Superior temporal gyrus (tissue), 1 donor: ENCODE results near the gene FGD2.

ENCODE experiments used
- DNase-seq: peaks from one replicate; pipeline ENCODE4 v3.0.0-alpha.2; 2016; ENCODE audit errors: extremely low spot score

FGD2 gene

DNA sequence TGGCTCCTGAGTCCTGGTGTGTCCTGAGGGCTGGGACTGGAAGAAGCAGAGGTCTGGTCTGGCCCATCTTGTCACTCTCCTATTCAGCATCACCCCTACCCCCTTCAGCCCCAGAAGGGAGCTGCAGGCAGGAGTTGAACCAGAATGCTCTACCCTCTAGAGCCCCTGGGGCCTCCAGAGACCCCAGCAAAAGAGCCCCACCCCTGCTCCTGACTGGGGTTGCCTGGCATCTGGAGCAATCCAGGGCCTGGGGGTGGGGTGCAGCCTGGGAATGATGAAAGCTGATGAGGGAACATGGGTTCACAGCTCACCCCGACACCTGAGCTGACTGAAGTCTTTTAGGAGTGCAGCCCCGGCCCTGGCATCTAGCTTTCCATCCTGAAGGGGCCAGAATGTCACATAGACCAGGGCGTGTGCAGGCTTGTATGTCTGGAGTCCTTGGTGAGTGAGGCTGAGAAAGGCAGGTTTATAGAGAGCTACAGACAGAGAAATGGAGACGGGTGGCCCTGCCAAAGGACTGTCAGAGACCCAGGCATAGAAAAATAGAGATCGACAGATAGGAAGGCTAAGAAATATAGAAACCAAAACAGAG, 12.2 kb downstream of the FGD2 start:
- no peak for DNase-seq

DNA sequence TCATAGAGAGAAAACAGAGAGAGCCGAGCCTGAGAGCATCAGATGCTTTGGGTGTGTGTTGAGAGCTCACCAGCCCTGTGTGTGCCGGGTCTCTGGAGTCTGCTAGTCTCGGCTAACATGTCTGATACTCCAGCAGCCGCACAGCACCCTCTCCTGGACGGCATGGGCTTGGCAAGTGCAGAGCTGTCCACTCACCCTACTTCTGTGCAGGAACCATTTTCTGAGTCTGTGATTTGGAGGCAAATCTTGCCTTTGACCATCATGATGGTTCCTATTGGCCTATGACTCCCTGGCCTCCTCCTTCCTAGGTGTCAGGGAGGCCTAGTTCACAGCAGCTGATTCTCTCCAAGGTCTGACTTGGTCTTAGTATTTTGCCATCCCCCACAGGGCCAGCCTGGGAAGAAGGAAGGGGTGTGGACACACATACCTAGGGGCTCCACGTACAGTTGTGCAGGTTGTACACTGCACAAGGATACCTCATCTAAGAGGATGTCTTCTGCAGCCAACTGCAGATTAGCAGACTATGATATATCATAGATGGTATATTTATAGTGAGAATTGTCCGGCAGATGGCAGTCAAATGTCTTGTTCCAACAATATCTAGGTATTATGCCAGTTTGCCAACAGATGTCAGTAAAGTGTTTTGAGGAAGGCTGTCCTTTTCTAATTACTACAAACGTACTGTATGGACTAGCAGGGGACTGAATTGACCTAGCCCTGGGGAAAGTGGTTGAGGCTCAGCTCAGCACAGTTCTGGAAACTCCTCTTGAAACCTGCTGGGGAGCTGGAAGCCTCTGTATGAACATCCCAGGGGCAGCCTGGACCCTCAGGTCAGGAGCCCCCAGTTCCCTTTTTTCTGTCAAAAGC, 13.0 kb downstream of the FGD2 start:
- DNase-seq = peak; percentile 95

DNA sequence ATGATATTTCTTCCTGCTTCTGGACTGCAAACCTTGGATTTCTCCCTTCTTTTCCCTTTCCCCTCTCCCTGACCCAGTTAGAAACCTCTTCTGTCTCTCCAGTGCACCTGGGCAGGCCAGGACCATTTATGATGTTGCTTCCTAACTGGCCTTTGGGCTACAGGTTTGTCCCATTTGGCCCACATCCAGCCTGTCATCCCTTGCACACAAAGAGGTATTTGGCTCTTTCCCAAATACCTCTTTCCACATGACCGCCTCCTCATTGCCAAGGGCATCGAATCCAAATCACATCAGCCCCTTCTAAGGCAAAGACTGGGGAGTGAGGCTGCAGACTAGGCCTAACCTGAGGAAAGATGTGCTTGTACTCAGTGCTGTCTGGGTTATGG, 13.6 kb downstream of the FGD2 start:
- DNase-seq = no peak

DNA sequence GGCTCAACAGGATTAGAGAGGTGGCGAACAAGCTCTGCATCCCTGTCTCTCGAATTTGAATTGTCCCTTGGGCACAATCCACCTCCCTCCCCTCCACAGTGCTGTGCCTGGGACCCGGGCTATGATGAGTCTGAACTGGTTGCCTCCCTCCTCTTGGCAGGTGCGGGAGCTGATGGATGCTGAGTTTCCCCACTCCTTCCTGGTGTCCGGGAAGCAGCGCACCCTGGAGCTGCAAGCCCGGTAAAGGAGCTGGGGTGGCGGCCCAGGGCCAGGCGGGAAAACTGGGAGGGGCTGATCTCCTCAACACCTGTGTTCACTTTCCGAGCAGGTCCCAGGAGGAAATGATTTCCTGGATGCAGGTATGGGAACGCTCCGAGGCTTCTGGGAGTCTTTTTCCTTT, 14.9 kb downstream of the FGD2 start:
- no peak for DNase-seq

DNA sequence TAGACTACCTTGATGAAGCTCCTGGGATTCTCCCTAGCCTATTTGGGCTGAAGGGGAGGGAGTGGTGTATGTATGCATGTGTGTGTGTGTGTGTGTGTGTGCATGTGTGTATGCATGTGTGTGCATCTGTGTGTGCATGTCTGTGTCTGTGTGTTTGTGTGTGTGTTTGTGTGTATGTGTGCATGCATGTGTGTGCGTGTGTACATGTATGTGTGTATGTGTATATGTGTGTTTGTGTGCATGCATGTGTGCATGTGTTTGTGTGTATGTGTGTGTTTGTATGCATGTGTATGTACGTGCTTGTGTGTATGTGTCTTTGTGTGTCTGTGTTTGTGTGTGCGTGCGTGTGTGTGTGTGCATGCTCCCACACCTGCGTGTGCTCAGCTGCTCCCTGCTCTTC, 15.4 kb downstream of the FGD2 start:
- no peak for DNase-seq

DNA sequence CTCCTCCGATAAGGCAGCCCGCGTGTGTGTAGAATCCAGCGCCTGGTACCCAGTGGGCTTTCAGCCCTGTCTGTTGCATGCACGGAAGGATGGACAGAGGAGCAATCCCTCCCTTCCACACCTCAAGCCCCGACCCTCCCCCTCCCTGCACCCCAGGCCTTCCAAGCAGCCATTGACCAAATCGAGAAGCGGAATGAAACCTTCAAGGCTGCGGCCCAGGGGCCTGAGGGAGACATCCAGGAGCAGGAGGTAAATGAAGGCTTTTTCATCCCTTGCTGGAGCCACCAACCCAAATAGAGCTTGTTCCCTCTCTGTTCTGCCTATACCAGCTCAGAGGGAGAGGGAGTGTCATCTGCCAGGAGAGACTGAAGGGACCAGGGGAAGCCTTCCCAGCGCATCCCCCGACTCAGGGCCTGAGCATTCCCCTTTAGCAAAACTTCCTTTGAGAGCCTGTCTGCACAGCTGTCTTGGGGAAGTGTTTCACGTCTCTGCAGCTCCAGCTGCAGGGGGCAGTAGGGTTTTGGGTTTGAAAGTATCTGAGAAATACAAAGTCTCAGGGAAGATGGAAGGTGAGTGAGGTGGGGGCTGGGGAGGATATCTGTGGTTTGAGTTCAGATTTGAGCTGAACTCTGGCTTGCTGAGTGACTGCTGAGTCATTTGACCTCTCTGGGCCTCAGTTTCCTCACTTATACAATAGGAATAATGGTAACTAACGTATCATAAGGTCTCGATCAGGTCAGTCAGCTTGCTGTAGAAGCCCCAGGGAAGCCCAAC, 16.1 kb downstream of the FGD2 start:
- no peak for DNase-seq

DNA sequence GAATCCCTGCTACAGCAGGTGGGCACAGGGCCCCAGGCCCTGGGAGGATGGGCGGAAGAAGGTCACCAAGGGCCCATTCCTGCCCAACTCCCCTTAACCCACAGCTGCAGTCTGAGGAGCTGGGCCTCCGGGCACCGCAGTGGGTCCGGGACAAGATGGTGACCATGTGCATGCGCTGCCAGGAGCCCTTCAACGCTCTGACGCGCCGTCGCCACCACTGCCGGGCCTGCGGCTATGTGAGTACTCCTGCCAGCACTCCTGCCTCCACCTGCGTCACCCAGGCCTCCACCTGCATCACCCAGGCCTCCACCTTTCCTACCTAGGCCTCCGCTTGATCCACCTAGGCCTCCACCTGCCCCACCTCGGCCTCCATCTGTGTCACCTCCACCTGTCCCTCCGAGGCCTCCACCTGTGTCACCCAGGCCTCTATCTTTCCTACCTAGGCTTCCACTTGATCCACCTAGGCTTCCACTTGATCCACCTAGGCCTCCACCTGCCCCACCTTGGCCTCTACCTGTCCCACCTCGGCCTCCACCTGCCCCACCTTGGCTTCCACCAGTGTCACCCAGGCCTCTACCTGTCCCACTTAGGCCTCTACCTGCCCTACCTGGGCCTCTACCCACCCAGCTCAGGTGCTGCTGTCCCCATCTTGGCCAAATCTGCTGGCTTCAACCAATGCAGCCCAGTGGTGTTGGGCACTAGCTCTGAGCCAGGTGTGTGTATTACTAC, 16.8 kb downstream of the FGD2 start:
- DNase-seq = no peak

DNA sequence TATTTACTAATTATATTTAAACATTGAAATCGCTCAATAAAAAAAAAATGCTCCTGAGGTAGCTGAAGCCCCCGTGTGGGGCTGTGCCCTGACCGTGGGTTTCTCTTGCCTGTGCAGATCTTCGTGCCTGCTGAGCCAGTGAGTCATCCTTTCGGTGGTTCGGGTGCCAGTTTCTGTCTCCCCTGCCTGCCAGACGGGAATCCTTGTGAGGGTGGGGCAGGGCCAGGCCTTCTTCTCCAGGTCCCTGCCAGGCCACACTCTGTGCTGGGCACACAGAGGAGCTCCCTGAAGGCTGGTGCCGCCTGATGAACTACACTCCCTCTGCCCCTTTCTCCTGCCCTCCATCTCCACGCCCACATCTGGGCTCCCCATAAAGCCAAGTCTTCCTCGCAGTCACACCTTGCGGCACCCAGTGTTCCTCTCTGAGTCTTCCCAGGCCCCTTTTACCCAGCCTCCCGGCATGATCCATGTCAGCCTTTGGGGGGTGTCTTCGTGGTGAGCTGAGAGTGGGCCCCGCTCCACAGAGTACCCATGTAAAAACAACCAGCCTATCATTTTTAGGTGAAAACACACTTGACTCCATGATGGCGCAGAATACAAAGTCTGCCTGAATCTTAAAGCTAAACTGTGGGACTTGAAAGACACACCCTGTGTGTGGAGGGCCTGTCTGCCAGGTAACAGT, 19.3 kb downstream of the FGD2 start:
- no peak for DNase-seq

DNA sequence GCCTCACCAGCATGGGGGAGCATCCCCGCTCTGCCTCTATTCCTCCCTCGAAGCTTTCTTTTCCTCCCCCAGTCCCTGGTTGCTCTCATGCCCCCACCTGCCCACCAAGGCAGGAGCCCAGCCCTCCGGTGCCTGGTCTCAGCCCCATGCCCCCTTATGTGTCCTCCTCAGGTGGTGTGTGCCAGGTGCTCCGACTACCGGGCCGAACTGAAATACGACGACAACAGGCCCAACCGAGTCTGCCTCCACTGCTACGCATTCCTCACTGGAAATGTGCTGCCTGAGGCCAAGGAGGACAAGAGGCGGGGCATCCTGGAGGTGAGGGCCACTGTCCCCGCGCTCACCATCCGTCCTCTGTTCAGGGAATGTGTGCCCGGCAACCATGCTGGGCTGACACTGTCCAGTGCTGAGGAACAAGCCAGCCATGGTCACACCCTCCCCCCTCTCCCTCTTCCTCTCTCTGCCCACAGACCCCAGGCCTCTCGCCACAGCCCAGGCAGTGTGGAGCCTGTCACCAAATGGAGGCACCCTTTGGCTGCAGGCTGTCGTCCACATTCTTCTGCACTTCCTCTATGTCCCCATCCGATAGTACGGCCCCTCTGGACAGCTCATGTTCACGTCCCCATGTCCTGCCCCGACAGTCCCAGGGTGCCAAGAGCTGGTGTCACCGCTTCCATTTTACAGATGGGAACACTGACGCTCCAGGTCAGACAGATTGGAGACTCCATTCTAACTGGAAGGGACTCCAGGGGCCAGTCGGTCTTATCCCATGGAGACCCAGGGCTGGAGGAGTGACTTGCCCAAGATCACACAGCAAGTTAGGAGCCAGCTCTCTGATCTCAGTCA, 20.4 kb downstream of the FGD2 start:
- DNase-seq = no peak

DNA sequence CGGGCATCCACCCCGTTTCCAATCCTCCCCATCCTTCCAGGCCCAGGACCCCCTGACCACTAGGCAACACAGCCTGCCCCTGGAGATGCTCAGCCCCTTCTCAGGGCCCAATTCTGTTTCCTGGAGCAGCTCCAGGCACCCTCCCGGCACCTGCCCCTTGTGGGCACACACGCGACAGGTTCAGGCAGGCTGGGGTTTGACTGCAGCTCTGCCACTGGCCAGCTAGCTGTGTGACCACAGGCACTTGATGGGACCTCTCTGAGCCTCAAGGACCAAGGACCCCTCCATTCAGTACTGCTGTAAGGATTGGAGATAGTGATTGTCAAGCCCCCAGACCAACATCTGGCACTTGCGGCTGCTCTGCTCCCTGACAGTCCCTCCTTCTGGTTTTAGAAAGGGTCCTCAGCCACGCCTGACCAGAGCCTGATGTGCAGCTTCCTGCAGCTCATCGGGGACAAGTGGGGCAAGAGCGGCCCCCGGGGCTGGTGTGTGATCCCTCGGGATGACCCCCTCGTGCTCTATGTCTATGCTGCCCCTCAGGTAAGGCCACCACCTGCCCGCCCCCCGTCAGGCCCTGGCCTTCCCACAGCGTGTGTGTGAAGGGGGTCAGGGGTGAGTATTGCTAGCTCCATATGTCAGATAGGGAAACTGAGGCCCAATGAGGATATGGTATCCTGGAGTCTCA, 21.7 kb downstream of the FGD2 start:
- DNase-seq = no peak

DNA sequence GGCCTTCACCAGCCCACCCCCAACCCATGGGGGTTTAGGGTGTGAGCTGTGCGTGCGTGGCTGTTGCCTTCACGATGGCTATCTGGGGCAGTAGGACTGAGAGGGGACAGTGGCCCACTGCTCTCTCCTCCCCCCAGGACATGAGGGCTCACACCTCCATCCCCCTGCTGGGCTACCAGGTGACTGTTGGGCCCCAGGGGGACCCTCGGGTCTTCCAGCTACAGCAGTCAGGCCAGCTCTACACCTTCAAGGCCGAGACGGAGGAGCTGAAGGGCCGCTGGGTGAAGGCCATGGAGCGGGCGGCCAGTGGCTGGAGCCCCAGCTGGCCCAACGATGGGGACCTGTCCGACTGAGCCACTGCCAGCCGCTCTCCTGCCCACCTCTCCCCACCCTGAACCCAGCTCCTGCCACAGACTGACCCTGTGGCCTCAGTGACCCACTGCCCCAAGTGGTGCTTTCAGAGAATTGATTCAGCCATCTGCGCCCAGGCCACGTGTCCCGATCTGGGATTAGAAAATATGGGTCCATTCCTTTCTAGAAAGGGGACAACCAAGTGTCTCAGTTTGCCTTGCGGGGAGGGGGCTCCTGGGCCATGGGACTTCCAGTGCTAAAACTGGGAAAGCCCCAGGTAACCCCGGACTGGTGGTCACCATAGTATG, 22.5 kb downstream of the FGD2 start:
- DNase-seq = no peak

DNA sequence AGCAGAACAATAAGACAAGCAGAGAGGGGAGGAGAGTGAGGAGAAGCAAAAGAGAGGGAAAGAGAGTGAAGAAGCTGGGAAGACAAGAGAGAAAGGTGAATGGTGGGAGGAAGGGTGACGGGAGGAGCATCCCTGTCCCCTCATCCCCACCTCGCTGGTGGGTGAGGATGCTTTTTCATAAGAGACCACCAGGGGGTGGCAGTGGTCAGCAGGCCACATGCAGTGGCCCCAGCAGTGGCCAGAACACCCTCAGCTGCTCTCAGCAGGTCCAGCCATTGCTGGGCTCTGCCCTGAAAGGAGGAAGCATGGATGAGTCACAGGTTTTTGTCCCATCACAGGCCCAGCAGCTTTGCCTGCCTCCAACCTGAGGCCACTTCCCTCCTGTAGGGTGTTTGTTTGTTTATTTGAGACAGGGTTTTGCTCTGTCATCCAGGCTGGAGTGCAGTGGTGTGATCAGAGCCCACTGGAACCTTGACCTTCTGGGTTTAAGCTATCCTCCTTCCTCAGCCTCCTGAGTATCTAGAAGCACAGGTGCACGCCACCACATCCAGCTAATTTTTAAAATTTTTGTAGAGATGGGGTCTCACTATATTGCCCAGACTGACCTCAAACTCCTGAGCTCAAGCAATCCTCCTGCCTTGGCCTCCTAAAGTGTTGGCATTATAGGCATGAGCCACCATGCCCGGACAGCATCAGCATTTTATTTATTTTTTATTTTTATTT, 24.0 kb downstream of the FGD2 start:
- DNase-seq = peak; percentile 51

DNA sequence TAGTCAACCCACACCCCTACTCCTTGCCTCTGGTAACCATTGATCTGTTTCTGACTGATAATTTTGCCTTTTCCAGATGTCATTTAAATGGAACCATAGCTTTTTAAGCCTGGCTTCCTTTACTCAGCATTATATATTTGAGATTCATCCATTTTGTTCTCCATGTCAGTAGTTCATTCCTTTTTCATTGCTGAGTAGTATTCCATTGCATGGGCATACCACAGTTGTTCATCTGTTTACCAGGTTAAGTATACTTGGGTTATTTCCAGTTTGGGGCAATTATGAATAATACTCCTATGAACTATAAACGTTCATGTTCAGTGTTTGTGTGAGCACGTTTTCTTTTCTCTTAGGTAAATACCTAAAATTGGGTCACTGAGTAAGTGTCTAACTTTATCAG, 25.1 kb downstream of the FGD2 start:
- DNase-seq = no peak

DNA sequence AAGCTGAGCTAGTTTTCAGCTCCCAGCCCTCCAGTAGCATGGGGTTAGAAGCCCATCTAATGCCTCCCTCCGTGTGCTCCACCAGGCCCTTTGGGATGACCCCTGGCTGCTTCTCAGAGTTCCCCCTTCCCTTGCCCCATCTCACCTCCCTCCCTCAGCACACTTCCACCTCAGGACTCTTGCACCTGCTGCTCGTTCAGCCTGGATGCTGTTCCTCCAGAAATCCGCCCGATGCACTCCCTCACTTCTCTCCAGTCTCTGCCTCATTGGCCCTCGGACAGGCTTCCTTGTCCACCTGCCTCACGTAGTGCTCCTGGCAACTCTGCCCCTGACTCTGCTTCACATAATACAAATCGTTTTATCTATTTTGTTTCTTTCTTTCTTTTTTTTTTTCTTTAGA, 26.8 kb downstream of the FGD2 start:
- DNase-seq = no peak

DNA sequence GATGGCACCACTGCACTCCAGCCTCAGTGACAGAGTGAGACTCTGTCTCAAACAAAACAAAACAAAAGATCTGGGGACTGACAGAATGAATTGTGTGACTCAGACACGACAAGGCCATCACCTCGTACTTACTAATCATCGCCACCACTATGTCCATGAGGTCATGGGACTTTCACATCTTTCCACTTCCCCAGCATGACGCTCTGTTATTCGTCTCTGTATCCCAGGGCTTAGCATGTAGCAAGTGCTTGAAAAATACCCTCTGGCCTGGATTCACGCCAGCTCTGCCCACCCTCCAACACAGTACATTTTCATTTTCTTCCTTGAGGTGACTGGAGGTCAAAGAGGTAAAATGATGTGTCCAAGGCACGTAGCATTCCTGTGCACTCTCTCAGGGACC, 27.8 kb downstream of the FGD2 start:
- no peak for DNase-seq

DNA sequence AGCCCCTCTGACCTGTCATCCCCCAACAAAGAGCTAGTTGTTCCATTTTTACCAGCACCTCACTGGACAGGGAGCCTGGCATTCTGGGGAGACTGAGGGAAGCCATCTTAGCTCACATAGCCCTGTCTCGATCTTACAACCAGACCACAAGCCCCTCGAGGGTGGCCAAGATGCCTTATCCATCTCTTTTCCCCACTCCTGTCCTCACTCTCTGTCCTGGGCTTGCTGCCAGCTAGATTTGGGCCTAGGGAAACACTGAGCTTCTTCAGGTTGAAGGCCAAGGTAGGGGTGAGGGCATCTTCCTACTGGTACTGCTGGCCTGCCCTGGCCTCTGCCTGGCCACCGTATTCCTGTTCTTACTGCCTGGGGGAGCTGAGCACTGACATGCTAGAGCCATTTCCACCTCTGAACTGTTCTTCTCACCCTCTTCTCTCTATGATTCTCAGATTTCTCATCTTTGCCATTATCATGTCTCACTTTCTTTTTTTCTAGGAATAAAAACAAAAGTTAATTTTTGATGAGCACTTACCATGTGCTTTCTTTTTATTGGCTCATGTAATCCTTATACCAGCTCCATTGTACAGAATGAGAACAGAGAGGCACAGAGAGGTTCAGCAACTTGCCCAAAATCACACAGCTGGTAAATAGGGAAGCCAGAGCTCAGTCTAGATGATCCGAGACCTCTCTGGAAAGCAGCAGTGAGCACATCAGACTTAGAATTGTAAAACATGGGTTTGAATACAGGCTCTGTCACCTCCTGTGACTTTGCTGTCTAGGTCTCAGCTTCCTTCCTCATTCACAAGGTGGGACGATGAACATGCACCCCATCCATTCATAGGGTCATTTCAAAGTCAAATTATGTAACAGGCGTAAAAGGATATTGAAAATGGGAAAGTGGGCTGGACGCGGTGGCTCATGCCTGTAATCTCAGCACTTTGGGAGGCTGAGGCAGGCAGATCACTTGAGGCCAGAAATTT, 28.7 kb downstream of the FGD2 start:
- DNase-seq = no peak

DNA sequence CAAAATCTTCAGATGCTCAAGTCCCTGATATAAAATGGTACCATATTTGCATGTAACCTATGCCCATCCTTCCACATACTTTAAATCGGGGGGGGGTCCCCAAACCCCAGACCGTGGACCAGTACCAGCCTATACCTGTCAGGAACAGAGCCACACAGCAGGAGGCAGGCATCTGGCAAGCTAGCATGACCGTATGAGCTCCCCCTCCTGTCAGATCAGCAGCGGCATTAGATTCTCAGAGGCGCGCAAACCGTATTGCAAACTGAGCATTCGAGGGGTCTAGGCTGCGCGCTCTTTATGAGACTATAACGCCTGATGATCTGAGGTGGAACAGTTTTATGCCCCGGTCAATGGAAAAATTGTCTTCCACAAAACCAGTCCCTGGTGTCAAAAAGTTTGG, 30.7 kb downstream of the FGD2 start:
- no peak for DNase-seq
